ENCODE results near the gene SDK2.

Gene SDK2

GRCh38 chr17:73644145-73645049 is at the start of gene SDK2:
SDK2 (minus strand) TSS chr17:73644445; CDS start chr17:73644088, 357 bp downstream.
- DNase-seq: peak in 1 of 2 donors; percentile 30

DNA sequence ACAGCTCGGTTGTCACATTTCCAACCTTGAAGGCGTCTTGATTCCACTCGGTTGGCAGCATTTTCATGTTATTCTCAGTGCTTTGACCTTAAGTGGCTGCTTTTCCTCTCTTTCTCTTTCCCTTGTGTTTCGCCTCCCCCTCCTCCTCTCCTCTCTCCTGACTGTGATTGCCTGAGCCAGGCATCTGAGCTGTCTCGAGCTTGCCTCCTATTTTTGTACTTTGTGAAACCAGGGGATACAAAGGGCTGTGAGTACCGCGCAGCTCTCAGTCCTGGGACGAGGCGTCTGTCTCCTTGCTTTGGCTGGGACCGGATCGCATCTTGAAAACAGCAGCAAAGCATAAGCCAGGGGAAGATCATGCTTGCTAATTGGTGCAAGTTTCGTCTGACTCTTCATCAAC is 48.8 kb upstream of the SDK2 start:
- no peak for DNase-seq

GRCh38 chr17:73691321-73691766 is 47.1 kb upstream of the SDK2 start:
- DNase-seq: no peak

GRCh38 chr17:73690676-73691075 is 46.4 kb upstream of the SDK2 start:
- DNase-seq: no peak

DNA sequence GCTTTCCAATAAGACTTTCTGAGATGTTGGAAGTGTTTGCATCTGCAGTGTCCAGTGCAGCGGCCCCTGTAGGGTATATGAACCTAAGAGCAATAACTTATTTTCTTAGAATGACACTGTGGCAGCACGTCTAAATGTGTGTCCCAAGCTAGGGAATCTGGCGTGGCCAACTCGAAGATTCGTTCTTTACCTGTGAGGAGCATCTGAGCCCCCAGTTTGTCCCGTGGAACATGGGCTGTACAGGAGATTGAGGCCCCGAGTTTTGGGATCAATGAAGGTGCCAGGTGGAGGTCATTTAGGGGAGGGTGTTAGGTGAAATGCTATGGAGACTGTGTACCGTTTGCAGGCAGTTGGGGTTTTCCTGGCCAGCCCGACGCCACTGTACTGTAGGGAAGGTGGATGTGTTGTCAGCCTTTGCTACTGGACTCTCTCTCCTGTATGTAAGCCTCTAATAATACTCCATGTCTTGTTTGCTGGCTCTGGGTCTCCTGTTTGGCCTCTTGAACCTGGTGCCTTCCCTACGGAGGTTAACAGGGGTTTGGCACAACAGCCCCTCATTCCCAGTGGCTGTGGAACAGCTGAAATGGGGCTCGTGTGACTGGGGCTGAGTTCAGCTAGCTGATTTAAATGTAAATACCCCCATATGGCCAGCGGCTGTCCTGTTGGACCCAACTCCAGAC is 45.5 kb upstream of the SDK2 start:
- no peak for DNase-seq

GRCh38 chr17:73686961-73687360 is 42.7 kb upstream of the SDK2 start:
- no peak for DNase-seq

- DNase-seq: no peak
Measured at GRCh38 chr17:73686126-73686525, 41.9 kb upstream of the SDK2 start.

- no peak for DNase-seq
Measured at GRCh38 chr17:73684183-73684582, 39.9 kb upstream of the SDK2 start.

GRCh38 chr17:73683771-73684170 is 39.5 kb upstream of the SDK2 start:
- no peak for DNase-seq

DNA sequence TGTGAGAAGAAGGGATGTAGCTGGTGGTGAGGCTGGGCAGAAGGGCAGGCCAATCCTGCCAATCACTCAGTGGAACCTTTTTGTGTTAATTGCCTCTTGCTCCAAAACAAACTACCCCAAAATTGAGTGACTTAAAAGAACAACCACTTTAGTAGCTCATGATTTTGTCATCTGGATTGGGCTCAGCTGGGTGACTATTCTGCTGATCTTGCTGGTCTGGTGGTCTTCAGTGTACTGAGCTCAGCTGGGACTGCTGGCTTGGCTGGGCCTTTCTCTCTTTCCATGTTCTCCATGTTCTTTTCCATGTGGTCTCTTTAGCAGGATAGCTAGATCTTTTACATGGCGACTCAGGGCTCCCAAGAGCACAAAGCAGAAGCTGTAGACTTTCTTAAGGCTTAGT is 37.7 kb upstream of the SDK2 start:
- no peak for DNase-seq

DNA sequence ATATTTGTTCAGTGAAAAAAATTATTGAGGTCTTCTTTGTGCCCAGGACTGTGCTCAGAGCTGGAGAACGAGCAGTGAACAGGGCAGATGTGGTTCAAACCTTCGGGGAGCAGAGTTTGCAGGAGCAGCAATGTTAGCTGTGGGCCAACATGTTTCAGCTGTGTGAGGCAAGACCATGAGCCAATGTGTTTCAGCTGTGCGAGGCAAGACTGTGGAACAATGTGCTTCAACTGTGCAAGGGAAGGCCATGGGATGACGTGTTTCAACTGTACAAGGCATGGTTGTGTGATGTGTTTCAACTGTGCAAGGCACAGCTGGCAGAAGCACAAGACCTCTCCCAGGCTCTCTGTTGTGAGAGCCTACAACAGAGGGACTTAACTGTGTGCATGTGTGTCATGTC is 35.2 kb upstream of the SDK2 start:
- DNase-seq: no peak

- no peak for DNase-seq
Measured at GRCh38 chr17:73678999-73679398, 34.8 kb upstream of the SDK2 start.

DNA sequence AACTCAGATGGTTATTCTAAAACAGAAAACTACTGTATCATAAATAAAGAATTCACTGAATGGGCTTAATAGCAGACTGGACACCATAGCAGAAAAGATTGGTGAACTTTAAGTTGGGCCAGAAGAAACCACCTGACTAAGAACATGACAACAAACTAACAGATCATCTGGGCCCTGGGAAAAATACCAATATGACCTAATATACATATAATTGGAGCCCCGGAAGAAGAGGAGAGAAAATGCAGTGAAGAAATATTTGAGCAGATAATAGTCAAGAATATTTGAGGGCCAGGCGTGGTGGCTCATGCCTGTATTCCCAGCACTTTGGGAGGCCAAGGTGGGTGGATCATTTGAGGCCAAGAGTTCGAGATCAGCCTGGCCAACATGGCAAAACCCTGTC is 25.5 kb upstream of the SDK2 start:
- no peak for DNase-seq

GRCh38 chr17:73667181-73667959 is 23.1 kb upstream of the SDK2 start:
- no peak for DNase-seq

DNA sequence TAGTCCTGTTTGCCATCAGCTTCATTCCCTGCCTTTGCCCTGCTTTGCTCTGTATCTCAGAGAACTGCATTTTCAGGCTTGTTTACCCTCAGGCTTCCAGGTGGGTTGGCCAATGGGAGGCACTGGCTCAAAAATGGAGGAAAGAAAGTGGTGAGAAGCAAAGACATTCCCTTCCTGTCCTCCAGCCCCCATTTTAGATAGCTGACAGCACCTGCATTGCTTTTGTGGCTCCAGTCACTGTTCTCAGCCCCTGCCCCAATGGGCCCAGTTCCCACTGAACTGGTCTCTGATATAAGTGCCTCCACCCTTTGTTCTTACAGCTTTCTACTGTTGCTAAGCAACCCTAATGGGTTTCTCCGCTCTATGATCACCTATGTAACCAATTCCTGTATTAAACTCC is 19.4 kb upstream of the SDK2 start:
- DNase-seq: no peak

DNA sequence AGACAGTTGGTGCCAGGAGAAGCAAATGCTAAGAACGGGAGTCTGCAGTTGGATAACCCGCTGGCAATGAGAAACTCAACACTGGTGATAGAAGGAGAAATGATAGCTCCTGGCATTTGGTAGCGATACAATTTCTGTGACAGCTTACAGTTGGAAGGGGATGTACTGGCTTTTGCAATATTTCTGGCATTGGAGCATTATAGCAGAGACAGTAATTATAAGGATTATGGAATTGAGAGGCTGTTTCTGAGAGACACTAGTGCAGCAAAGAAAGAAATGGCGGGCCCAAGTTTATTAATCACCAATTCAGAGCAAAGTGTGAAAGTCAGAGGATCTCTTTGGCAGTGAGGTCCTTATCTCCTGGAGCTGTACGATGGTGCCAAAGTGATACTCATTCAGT is 16.1 kb upstream of the SDK2 start:
- no peak for DNase-seq

DNA sequence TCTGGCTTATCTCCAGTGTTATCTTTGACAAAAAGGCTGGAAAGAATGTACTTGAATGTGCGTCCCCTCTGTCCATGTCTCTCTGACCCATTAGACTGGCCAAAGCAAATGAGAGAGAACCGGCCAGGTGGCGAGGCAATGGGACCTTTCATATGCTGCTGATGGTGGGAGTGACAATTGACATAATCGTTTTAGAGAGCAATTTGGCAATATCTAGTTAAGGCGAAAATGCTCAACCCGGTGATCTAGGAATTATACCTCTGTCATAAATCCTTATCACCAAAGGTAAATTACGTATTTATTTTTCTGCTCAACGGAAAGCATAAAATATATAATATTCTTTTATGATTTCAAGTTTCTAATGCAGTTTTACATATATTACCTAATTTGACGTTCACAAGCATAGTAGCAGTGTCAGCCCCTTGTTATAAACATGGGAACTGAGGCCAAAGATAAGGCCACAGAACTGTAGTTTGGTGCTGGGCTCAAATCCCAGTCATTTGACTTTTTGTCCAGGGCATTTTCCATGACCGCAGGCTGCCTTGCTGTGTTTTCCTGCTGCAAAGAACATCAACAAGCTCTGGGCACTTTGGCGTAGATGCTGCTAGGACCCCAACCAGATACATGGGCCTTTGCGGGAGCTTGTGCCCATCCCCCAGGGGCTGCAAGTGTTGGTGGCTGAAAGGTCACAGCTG is 14.7 kb upstream of the SDK2 start:
- no peak for DNase-seq

- DNase-seq: peak in 1 of 2 donors; percentile 47
Measured at GRCh38 chr17:73657473-73658116, 13.3 kb upstream of the SDK2 start.

- no peak for DNase-seq
Measured at GRCh38 chr17:73654241-73654640, 10.0 kb upstream of the SDK2 start.

DNA sequence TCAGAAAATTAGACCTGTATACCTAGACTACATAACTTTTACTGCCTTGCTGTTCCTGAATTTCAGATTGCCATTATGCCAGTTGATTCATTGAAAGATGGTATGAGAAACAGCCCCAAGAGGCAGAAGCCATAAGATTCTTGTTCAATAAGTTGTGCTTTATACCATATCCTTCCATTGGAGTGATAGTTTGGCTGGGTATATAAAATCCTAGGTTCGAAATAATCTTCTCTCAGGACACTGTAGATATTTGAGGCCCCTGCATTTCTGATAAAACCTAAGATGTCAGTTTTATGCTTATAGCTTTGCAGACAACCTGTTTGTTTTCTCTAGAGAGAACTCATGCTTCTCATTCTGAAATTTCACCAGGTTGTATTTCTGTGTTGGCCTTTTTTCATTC is 9.6 kb upstream of the SDK2 start:
- DNase-seq: no peak

DNA sequence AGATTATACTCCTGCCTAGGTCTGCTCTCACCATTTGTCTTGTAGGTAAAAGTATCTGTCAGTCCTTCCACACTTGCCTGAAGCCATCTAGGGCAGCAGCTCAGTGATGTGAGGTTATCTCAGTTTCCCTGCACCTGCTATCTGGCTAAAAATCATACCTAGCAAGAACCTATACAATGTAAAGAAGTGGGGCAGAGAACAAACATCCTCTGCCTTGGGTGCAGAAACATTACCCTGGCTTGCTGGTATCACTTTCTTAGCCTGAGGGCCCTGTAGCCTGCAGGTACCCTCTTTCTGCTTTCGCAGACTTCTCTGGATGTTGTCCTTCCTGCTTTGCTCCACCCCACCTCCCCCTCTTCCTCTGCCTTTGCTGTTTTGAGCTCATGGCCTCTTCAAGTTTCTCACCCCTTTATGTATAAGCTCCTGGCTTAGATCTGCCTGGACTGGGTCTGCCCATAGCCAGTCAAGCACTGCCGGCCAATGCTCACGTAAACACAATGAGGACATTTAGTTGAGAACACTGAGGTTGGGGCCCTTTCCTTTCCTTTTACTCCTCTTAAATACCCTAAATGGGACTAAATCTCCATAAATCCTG is 8.7 kb upstream of the SDK2 start:
- no peak for DNase-seq
